GM21717 (cell line): ENCODE results near the gene IL4I1.
A peak's percentile ranks its signal among the peaks of the same experiment; 100 is the strongest.

ENCODE experiments used
- ATAC-seq: cut with Tn5 transposase; IDR thresholded peaks from one replicate; pipeline ENCODE4 v1.9.1; 2021; ENCODE audit warnings: mild to moderate bottlenecking, moderate library complexity; ENCODE audit not compliant: unreplicated experiment

The IL4I1 gene

DNA sequence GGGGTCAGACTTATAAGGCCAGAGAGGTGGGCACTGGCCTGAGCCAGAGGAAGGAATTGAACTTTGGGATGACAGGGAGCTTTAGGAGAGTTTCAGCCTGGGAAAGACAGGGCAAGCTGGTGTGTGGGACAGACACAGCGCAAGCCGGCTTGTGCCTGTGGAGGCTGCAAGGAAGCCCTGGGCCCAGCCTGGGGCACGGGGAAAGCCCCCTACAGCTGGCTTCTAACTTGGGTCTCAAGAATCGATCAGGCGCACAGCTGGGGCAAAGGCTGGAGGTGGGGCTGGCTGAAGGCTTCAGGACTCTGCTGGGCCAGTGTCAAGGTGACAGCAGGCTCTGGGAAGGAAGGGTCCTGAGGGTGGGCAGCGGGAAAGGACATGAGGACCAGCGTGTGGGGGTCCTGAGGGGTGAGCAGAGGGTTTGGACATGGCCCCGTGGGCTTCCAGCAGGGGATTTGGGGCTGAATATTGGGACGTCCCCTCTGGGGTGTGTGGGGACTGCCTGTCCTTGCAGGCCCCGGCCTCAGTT lies 42.8 kb downstream of the IL4I1 start:
- ATAC-seq: no peak

DNA sequence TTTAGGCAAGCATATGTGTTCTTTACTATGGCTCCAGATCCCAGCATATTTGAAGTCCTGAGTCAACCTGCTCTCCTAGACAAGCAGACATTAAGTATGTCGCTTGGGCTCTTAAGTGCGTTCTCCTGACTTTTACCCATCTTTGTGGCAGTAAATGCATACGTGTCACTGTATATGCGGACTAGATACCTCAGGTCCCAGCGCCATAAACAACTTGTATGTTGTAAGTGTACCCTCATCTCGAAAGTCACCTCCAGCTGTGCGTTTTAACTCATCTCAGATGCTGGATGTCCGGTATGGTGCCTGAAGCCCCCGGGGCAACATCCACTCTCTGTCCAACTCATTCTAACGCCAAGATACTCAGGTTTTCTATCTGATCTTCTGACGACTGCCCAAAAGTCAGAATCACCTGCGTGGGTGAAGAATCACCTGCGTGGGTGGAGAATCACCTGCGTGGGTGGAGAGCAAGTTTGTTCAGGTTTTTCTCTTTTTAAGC lies 44.0 kb downstream of the IL4I1 start:
- no peak for ATAC-seq

DNA sequence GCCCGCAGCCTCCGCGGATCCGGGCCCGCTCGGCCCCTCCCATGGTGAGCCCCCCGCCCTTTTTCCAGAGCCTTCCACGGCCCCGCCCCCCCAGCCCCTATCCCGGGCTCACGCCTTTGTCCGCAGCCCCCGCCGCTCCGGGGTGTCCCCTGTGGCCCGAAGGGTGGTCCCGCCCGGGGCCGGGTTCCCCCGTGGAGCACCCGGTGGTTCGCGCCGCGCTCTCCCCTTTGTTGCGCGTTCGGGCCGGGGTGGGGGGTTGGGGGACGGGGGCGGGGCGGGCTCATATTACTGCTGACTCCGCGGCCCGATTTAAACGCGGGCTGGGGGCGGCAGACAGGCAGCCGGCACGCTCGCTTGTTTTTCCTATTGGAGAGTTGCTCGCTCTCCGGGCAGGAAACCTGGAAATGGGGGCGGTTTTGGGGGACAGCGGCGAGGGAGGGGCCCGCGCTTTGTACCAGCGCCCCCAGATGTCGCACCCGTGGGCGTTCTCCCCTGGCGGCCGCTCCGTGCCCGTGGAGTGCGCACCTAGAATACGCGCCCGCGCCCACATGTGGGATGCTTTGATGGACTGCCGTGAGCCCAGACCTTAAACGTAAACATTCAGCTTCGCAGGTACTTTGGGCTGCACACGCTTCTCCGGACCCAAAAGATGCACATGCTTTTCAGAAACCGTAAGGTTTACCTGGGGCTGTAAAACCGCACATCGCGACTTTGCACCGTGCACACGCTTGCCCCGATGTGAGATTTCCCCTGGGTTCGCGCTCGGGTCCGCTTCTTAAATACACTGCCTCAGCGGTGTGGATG lies 45.0 kb downstream of the IL4I1 start:
- no peak for ATAC-seq

DNA sequence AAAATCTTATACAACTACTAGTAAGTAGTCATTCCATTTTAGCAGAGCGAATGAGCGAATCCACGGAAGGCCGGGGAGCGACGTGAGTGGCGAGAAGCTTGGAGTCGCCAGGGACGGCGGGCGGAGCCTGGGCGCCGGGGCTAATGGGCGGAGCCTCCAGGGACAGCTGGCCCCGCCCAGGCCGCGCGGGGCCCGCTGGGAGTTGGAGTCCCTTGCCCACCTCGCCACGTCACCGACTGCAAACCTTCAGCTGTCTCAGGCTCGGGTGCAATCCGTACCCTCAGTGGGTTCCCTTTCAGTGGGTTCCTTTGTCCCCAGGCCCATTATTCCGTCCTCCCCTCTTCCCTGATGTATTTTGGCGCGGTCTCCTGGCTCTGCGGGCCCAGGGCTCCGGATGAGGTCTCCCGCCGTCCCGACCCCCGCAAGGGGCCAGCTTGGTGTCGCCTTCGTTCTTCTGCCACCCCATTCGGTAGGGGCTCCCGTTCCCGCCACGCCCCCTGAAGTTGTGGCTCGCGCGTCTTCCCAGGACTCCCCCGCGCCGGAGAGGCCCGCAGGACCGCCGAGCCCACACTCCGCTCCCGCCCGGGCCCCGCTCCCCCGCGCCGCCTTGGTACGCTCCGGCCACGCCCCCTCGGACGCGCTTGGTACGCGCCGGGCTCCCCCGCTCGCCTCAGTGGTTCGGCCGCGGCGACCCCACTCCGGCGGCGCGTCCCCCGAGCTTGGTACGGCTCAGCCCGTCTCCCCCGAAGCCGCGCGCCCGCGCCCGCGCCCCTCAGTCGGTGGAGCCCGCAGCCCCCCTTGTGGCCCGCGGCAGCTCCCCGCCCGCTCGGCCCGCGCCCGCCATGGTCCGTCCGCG lies 46.0 kb downstream of the IL4I1 start, which contains the start of gene PTOV1:
PTOV1 (plus strand) TSS at position 673 of the 856 bp plus-strand sequence.
- peak; percentile 49 for ATAC-seq

DNA sequence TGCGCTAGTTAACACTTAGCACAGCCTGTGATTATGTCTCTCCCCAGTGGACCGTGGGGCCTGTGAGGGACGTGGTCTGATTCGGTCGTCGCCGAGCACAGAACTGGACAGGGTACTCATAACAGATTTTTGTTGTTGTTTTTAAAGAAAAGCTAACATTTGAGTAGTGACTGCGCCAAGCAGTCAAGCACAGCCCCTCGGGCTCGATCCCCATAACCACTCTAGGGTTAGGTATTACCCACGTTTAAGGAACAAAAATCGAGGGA lies 46.5 kb downstream of the IL4I1 start:
- ATAC-seq: peak; percentile 5

DNA sequence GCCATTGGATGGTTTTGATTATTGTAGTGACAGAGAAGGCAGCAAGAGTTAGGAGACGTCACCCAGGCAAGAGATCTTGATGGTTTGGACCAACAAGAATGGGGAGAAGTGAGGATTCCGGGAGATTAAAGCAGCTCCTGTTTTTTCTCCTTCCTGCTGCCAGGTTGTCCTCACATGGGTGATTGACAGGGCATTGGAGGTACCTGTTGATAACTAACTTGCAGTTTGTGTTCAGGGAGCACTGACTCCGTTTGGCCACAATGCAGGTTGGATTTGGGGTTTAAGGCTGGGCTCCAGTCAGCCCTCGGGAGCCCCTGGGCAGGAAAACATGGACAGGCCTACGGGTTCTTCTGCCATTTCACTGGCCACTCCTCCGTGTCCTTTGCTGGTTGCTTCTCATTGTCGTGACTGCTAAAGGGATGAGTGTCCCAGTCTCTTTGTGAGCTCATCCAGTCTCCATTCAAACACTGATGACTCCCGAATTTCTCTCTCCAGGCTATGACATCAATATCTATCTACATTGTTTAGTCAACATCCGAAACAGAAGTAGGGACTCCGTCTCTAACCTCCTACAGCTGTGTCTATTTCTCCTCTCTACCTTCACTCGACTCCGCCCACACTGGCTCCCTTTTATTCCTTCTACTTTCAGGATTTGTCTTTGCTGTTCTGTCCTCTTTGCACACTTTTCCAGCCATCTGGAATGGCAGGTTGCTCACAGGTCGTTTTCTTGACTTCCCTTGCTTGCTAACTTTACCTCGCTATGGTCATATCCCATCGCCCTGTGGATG lies 47.1 kb downstream of the IL4I1 start:
- no peak for ATAC-seq

DNA sequence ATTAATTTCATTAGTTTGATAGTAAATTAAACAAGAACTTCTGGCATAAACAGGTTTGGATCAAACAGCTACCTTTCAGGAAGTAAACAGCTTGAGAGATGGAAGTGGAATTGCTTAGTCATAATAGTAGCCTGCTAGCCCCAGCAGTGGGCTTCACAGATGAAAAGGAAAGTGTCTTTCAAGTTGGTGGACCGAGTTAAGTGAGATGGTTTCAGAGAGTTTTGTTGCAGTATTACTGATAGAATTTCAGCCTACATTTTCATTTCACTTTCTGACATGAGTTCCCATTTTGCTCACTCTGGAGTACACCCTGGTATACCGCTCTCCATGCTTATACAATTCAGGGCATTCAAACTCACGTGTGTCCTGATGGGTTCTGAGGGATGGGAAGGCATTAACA lies 47.7 kb downstream of the IL4I1 start:
- ATAC-seq: no peak

DNA sequence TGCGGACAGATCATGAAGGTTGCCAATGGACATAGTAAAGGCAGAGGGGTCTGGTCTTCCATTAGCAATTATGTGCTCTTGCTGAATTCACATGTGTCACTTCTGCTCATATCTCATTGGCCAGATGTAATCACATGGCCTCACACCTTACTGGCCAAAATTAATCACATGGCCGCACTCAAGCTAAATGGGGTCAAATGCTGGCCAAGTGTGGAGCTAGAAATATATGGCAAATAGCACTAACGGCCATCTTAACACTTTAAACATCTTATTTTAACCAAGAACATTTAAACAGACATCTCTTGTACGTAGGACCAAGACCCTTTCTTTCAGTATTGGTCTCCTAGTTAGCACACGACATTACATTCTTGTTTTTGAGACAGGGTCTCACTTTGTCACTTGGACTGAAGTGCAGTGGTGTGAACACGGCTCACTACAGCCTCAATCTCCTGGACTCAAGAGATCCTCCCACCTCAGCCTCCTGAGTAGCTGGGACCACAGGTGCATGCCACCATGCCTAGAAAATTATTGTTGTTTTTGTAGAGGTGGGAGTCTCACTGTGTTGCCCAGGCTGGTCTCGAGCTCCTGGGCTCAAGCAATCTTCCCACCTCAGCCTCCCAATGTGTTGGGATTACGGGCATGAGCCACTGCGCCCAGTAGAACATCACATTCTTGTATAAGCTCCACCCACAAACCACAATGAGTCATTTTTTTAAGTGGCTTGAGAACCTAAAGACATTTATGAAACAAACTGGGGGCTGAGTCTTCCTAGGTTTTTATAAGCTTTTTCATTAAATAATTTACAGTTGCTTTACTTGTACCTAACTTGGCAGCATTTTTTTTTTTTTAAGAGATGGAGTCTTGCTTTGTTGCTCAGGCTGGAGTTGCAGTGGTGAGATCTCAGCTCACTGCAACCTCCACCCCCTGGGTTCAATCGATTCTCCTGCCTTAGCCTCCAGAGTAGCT lies 48.7 kb downstream of the IL4I1 start:
- no peak for ATAC-seq

DNA sequence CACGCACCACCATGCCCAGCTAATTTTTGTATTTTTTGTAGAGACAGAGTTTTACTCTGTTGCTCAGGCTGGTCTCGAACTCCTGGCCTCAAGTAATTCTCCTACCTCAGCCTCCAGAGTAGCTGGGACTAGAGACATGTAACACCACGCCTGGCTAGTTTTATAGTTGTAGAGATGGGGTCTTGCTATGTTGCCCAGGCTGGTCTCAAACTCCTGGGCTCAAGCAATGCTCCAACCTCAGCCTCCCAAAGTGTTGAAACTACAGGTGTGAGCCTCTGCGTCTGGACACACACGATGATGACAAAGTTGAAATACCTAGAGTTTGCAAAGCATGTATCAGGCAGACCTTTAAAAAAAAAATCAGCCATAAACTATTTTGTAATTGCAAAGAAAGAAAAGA lies 50.3 kb downstream of the IL4I1 start:
- ATAC-seq: no peak

DNA sequence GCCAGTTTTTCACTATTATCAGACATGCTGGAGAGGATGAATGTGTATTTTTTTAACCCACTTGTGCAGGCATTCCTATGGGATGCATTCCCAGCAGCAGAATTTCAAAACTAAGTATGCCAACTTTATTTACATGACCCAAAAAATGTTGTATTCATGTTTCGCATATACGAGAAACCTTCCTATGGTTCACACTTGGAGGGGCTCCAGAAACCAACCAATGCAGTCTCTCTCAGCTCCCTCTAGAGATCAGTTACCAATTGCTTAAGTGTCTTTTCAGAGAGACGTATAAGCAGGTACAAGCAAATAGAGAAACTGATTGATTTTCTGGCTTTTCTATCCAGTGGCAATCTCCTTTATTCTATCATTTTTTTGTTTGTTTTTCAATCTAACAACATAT lies 51.3 kb downstream of the IL4I1 start:
- ATAC-seq: no peak

DNA sequence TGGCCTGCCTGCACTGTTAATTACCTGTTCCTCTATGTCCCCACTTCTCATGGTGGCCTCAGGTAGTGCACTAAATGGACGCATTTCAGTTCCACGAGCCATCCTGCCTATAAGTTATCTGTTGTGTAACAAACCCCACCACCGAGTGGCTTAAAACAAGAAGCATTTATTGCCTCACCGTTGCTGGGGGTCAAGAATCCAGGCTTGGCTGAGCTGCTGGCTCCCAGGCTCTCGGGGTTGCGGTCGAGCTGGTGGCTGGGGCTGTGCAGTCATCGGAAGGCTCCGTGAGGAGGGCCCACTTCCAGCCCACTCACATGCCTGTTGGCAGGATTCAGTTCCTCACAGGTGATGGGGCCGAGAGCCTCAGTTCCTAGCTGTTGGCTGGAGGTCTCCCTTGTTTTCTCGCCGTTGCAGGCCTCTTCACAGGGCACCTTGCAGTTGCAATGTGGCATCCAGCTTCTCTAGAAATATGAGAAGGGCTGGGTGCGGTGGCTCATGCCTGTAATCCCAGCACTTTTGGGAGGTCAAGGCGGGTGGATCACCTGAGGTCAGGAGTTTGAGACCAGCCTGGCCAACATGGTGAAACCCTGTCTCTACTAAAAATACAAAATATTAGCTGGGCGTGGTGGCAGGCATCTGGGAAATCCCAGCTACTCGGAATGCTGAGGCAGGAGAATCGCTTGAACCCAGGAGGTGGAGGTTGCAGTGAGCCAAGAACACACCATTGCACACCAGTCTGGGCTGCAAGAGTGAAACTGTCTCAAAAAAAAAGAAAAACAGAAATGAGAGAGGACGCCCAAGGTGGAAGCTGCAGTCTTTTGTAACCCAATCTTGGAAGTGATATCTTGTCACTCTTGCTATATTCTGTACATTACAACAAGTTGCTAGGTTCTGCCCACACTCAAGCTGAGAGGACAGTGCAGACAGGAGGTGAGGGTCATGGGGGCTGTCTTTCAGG lies 52.3 kb downstream of the IL4I1 start:
- no peak for ATAC-seq

DNA sequence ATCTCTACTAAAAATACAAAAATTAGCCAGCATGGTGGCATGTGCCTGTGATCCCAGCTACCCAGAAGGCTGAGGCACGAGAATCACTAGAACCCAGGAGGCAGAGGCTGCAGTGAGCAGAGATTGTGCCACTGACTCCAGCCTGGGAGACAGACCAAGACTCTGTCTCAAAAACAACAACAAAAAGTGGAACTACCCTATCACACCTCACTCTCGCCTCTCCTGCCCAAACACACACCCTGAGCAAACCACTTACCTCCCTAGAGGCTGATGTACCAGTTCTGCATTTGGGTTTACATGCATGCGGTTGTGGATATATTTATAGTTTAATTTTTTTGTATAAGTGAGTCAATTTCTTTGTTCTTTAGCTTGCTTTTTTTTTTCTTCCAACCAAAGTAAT lies 53.4 kb downstream of the IL4I1 start:
- no peak for ATAC-seq

DNA sequence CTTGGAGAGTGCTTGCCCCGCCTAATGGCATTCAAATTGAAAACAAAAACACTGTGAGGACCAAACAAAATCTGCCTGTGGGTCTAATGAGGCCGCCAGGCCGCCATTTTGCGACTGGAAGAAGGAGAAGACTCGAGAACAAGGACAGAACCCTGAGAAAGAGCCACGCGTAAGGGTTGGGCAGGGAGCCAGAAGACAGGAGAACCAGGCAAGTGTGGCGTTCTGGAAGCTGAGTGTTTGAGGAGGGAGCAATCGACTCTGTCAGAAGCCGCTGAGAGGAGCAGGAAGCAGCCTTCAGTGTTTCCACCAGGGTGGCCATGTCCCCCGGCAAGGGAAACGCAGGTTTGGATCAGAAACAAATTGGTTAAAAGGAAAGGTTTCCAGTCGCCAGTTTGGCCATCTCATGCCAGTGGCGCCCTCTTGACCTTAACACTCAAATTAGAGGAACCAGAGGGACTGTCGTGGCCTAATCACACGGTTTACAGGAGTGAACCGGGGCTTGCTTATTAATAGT lies 55.9 kb downstream of the IL4I1 start:
- no peak for ATAC-seq

DNA sequence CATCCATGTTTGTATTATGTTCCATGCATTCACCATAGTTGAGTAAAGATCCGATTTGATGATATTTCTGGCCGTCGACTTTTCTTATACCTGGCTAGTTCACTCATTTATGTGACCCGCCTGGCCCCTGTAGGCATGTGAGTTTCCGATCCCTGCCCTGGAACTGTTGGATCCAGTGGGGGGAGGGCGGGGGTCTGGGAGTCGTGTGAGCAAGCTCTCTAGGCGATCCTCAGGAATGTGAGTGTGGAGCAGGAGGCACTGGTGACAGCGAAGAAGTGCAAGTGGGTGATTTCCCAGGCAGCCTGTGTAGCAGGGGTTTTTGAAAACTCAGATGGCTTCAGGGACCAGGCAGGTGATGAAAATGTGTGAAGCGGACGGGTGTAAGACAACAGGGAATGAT lies 56.4 kb downstream of the IL4I1 start:
- no peak for ATAC-seq

DNA sequence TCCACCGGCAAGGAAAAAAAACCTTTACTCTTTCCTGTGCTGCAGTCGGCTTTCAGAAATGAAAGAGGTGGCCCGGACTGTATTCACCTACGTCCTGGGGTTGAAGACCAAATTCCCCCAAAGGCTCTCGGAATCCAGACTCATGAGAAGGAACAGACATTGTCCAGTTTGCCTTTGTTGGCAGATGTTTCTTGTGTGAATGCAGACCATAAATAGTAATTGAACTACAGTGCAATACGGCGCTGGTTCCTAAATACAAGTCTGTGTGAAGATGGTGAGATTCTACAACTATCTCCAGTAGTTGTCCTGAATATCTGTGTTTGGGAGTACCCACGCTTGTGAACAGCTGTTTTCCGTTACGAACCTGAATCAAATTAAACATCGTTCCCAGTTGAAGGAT lies 57.0 kb downstream of the IL4I1 start:
- ATAC-seq: no peak
